Testis (tissue), 2 donors: Measurements from ENCODE around the gene DUSP22.

ENCODE experiments used
- CTCF ChIP-seq, 3 experiments: fragments of 450-650 bp in 2 of 3; fragments of 200-600 bp in 1 of 3; sonication (generic) in 1 of 3; IDR thresholded peaks; one replicate each; pipeline ENCODE4 v1.5.1; 2016 to 2019; ENCODE audit warnings: antibody characterized with exemption in 3 of 3, mild to moderate bottlenecking in 2 of 3, moderate library complexity in 1 of 3
- POLR2A ChIP-seq: fragments of 450-650 bp; IDR thresholded peaks from one replicate; pipeline ENCODE4 v1.6.1; 2017; ENCODE audit warnings: antibody characterized with exemption, mild to moderate bottlenecking, moderate library complexity

GRCh38 chr6:373031-373430 lies 80.7 kb downstream of the DUSP22 start:
- TF ChIP-seq CTCF (IDR thresholded peaks at IDR 0.05) (no peak), POLR2A (no peak)
